ENCODE data around the gene STX3. TPM values are rescaled to one million over a fixed set of nuclear protein-coding genes. Genes with fewer than 3 reads are reported as not detected.

The STX3 gene
- total RNA-seq, 4 donors from 2014 or later = 23.5 to 39.4 (median 33.4) TPM

DNA sequence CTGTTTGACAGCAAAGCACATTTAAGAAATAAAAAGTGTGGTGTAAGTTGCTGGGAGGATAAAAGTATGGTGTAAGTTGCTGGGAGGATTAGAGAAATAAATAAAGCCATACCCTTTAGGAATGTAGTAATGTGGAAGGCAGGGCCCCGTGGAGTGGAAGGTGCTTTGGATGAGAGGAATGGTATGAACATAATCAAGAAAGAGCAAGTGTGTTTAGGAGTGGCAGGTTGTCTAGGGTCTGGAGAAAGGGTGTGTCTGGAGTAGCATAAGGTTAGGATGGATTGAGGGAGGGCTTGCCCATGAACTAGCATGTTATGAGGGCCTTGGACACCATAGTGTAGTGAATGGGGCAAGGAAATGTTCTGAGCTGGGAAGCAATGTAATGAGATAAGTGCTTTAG lies 37.3 kb downstream of the STX3 start:
- intact Hi-C loops (cut with DNase I; ENCODE audit: low total_unique reads) = no loop called here
- WGBS, 2 donors = 75% methylated on average over 1 of the region's 1 CpG

DNA sequence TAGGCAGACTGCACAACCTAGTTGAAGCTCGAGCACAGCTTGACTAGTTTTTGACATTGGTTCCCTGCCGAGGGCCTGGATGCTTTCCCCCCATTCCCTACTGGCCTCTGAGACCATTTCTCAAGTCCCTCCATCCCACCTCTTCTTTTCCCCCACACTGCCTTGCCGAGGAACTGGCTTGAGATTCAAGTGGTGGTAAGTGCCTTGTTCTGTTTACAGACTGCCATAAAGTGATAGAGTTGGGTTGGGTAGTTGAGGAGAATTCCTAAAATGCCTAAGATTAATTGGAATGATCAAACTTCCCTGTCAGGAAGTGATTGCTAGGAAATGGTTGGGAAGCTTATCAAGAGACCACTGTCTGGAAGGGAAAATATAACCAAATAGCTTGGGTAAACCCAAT lies 39.2 kb downstream of the STX3 start:
- no peak overlapping the region for H3K4me3 ChIP-seq (ENCODE audit: low read depth, poor library complexity, severe bottlenecking)
- intact Hi-C loops (cut with DNase I; ENCODE audit: low total_unique reads) = no loop called here
- TF ChIP-seq, protein P1, sequence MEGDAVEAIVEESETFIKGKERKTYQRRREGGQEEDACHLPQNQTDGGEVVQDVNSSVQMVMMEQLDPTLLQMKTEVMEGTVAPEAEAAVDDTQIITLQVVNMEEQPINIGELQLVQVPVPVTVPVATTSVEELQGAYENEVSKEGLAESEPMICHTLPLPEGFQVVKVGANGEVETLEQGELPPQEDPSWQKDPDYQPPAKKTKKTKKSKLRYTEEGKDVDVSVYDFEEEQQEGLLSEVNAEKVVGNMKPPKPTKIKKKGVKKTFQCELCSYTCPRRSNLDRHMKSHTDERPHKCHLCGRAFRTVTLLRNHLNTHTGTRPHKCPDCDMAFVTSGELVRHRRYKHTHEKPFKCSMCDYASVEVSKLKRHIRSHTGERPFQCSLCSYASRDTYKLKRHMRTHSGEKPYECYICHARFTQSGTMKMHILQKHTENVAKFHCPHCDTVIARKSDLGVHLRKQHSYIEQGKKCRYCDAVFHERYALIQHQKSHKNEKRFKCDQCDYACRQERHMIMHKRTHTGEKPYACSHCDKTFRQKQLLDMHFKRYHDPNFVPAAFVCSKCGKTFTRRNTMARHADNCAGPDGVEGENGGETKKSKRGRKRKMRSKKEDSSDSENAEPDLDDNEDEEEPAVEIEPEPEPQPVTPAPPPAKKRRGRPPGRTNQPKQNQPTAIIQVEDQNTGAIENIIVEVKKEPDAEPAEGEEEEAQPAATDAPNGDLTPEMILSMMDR (IDR thresholded peaks at IDR 0.05) = no peak
- no peak for TF ChIP-seq POLR2A (IDR thresholded peaks at IDR 0.05)
- WGBS, 2 donors = 78 to 90% methylated on average over 3 of the region's 3 CpGs
- DNase-seq (ENCODE audit: low spot score in 2 of 2) = no peak

More for the DNA sequence above, 37.3 kb downstream of the STX3 start:
- no peak overlapping the region for H3K4me3 ChIP-seq (ENCODE audit: low read depth, poor library complexity, severe bottlenecking)
- no peak for DNase-seq (ENCODE audit: low spot score in 2 of 2)
- no peak for TF ChIP-seq POLR2A (IDR thresholded peaks at IDR 0.05)
- TF ChIP-seq, protein P1 (IDR thresholded peaks at IDR 0.05) = no peak

DNA sequence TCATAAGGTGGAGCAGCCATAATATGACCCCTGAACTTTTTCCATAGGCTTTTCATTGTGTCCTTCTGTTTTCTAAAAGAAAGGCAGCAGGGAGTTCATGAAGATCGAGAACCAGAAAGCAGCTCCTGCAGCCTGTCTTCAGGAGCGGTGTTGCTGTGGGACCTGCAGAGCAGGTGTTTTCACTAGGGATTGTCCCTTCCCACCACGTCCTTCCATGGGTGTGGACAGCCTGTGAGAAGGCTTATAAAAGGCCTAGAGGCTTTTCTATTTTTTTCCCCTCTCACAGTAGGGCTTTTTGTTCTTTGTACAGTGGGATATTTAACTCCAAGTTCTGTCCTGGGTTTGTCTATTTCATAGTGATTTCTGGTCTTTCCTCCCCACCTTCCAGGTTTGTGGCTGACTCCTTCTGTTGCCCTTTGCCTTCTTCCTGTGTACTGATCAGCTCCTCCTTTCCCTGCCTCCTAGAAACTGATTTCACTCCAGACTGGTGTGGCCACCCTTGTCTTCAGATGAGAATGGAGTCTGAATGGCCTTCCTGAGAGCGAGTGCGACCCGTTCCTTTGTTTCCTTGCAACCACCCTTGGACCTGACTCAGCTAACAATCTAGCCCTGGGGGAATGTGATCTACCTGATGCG lies 45.3 kb downstream of the STX3 start:
- 75 to 79% methylated on average over 7 of the region's 7 CpGs for WGBS, 2 donors
- no peak for TF ChIP-seq POLR2A (IDR thresholded peaks at IDR 0.05)
- TF ChIP-seq, protein P1 (IDR thresholded peaks at IDR 0.05) = no peak

DNA sequence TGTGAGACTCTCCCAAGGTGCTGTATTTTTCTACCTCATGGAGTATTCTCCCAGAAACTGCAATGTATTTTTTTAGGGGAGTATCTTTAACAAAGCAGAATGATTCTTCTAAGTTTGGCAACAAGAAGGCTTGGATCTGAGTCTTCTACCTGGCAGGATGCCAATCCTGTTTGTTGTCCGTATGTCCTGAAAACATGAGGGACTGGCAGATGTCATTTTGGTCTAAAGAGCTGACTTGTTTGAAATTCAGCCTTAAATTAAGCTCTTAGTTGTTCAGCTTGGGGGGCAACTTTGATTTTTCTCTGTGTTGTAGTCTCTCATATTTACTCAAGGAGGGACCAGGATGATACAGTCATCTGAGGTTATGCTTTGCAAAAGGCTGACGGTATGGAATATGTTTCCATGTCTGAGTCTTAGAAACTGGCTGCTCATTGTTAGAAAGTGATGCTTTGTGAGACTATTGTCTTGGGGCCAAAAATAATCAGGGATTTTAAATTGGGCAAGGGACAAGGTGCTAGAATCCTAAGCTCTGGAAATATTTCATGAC lies 46.1 kb downstream of the STX3 start:
- TF ChIP-seq, protein P1 (IDR thresholded peaks at IDR 0.05) = no peak
- TF ChIP-seq POLR2A (IDR thresholded peaks at IDR 0.05) = no peak
- 46 to 52% methylated on average over 2 of the region's 2 CpGs for WGBS, 2 donors
- no peak overlapping the region for H3K4me3 ChIP-seq (ENCODE audit: low read depth, poor library complexity, severe bottlenecking)
- DNase-seq (ENCODE audit: low spot score in 2 of 2) = no peak
- intact Hi-C loops (cut with DNase I; ENCODE audit: low total_unique reads) = loop anchor here (5.0 to 10.0 kb wide), 2 partner anchors 49 to 106 kb away; no protein-coding TSS in a partner anchor

More for the DNA sequence above, 45.3 kb downstream of the STX3 start:
- intact Hi-C loops (cut with DNase I; ENCODE audit: low total_unique reads) = loop anchor here (5.0 to 10.0 kb wide), 2 partner anchors 48 to 106 kb away; no protein-coding TSS in a partner anchor
- no peak for DNase-seq (ENCODE audit: low spot score in 2 of 2)
- no peak overlapping the region for H3K4me3 ChIP-seq (ENCODE audit: low read depth, poor library complexity, severe bottlenecking)

DNA sequence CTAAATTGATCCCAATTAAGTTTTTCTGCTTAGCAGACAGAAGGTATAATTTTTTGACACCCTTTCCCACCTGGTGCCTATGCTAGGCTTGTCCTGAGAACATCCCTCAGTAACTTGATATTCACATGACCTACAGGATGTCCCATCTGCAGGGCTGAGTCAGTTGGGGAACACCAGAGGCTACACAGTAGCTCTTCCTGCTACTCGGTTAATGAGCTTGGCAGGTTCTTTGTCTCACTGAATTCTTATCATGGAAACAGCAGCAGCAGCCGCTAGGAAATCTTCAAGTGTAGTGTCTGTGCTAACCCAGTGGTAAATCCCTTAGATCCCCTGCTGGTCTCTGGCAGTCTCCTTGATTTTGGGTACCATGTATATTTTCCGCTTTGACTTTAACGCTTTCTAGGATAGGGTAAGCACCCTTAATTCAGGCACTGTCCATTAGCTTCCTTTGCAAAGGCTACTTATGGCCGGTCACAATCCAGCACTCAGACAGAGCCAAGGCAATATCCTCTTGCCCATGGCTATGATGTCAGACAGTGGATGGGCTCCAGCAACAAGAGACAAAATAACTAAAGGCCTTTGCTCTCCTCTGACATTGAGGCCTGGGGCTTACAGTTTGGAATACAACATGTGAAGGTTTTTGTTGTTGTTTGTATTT lies 46.9 kb downstream of the STX3 start:
- no peak overlapping the region for H3K4me3 ChIP-seq (ENCODE audit: low read depth, poor library complexity, severe bottlenecking)
- TF ChIP-seq POLR2A (IDR thresholded peaks at IDR 0.05) = no peak
- TF ChIP-seq, protein P1 (IDR thresholded peaks at IDR 0.05) = no peak
- intact Hi-C loops (cut with DNase I; ENCODE audit: low total_unique reads) = loop anchor here (5.0 to 10.0 kb wide), 2 partner anchors 50 to 107 kb away; no protein-coding TSS in a partner anchor
- DNase-seq (ENCODE audit: low spot score in 2 of 2) = no peak
- WGBS, 2 donors = 53 to 54% methylated on average over 5 of the region's 5 CpGs
